Adipose tissue (tissue), 3 donors: ENCODE results near the gene ADK. TPM values are rescaled to one million over a fixed set of nuclear protein-coding genes. Genes with fewer than 3 reads are reported as not detected.
"Not testable (repeated sequence)": the region's sequence is repeated elsewhere in the genome, so short reads cannot be mapped to it uniquely, and the experiment has no call there.

Experiments
- H3K27ac ChIP-seq: one replicate; pipeline ENCODE4 v1.5.1; 2013; ENCODE audit warnings: low read depth, low read length
- WGBS, 3 donors: extraction: QIAGEN DNeasy Blood & Tissue Kit; methylation state at CpG; one replicate each; pipeline ENCODE4 v1.1.7; 2013; 5-methylcytosine and 5-hydroxymethylcytosine counted together
- polyA plus RNA-seq, 3 donors: library from polyadenylated mRNA; stranded (reverse); fragments of 200-250 nt; gene quantifications; one replicate each; pipeline ENCODE4 v1.2.3, GENCODE V29; 2013
- donor health status: healthy with polysubstance abuse.
- donor health status: Bipolar disorder and iron deficiency.
- donor health status: healthy.

The ADK gene
- polyA plus RNA-seq, 3 donors = 10.9 to 28.3 (median 17.9) TPM

DNA sequence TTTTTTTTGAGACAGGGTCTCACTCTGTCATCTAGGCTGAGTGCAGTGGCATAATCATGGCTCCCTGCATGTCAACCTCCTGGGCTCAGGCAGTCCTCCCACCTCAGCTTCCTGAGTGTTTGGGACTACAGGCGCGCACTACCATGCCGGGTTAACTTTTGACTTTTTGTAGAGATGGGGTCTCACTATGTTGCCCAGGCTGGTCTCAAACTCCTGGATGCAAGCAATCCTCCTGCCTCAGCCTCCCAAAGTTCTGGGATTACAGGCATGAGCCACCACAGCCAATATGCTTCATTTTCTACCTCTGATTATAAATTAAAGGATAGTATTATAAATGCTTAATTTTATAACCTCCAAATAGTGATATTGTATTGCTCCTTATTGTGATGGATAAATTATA lies 121.3 kb downstream of the ADK start:
- H3K27ac ChIP-seq = no peak overlapping the region
- 98 to 100% (median 98%) methylated on average over 3 of the region's 3 CpGs for WGBS, 3 donors

DNA sequence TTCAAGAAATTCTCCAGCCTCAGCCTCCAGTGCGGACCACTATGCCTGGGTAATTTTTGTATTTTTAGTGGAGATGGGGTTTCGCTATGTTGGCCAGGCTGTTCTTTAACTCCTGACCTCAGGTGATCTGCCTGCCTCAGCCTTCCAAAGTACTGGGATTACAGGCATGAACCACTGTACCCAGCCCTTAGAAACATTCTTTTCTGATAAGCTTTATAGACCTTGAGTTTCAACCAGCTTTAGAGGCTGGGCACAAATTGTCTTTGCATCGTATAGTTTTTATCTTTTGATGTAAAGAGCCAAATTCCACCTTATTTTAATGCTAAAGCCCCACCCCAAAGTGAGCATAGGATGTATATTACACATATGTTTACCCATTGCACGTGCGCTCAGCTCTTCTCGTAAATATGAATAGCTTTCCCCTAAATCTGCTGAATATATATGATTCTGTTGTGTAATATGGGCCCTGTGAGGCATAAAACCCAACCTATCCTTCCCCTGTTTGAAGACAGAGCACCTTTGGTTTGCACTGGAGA lies 124.8 kb downstream of the ADK start:
- no peak overlapping the region for H3K27ac ChIP-seq
- WGBS, 3 donors = 89 to 97% (median 96%) methylated on average over 6 of the region's 6 CpGs

DNA sequence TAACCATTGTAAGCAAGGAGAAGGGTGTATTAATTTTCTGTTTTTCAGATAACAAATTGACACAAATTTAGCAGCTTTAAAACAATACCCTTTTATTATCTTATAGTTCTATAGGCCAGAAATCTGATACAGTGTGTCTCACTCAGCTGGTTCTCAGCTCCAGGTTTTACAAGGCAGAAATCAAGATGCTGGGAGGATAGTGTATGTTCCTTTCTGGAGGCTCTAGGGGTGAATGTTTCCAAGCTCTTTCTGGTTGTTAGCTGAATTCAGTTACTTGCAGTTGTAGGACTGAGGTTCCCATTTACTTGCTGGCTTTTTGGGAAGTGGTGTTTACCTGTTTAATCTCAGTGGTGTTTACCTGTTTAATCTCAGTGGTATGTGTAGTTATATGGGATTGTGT lies 125.4 kb downstream of the ADK start:
- H3K27ac ChIP-seq = no peak overlapping the region

DNA sequence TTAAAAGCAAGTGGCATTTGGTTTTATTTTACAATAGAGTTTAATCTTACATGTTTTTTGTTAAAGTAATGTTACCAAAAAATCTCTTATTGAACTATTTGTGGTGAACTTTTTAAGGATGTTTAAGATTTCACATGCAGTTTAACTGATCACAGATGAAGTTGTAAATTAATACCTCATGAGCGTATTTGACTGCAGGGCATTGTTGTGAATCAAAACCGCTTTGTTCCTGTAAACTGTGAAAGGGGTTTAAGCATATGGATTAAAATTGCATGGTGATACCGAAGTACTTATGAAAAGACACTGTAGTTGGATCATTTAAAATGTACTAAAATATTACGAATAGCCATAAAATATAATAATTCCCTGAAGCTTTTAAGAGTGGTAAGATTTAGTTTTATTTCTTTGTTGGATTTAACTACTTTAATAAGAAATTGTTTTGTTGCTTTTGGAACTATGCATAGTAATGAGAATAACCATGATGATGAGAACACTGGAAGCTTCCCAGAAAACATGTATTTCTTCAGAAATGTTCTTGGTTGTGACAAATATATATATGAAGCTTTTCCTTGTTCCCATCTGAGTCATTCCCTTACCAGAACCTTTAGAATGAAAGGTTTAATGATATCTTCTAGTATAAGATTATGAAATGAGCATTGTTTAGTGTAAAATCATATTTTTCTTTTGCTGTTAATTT lies 131.3 kb downstream of the ADK start:
- WGBS, 3 donors = 90 to 96% (median 94%) methylated on average over 4 of the region's 4 CpGs

DNA sequence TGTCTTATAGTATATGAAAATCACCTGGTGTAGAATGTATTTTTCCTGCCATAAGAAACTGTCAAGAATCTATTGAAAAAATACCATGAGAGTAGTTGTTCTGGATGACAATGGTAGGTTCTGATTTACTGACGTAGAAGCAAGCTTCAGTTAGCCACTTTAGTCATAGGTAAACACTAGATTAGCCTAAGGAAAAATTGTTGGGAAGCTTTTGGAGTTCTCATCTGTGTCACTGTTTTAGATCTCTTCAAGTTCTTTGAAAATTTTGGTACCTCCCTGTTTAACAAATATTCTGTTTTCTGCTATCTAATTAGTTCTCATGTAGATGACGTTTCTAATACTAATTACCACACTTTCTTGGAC lies 131.8 kb downstream of the ADK start:
- no peak overlapping the region for H3K27ac ChIP-seq
- WGBS, 3 donors = 87 to 94% (median 88%) methylated on average over 2 of the region's 2 CpGs

More for the DNA sequence above, 131.3 kb downstream of the ADK start:
- H3K27ac ChIP-seq = no peak overlapping the region

DNA sequence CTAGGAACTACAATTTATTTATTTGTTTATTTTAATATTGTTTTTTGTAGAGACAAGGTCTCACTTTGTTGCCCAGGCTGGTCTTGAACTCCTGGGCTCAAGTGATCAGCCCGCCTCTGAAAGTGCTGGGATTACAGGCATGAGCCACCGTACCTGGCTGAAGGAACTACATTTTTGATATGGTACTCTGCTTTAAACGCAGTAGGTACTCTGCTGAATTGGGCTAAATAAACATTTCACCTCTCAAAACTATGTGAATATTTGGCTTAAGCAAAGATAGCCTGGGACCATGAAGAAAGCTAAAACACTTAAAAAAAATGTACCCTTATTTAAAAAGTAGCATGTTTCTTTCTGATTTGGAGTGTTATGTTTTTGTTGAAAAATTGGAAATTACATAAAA lies 138.2 kb downstream of the ADK start:
- 63 to 90% (median 85%) methylated on average over 3 of the region's 3 CpGs for WGBS, 3 donors
- H3K27ac ChIP-seq = no peak overlapping the region

DNA sequence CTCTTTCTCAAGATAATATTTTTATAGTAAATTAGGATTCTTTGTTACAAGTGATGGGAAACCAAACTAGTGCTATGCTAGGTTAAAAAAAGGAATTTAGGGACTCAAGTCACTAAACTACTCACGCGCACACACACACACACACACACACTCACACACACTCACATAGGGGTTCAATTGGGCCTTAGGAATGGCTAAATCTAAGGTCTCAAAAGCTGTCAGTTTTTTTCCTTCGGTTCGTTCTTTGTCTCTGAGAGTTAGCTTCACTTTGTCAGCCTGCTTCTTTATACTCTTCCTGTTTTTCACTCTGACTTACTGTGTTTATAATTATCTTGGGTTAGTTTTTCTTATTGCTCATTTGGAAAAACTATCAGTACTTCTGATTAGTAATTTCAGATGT lies 138.9 kb downstream of the ADK start:
- no peak overlapping the region for H3K27ac ChIP-seq
- 34 to 63% (median 53%) methylated on average over 4 of the region's 4 CpGs for WGBS, 3 donors

DNA sequence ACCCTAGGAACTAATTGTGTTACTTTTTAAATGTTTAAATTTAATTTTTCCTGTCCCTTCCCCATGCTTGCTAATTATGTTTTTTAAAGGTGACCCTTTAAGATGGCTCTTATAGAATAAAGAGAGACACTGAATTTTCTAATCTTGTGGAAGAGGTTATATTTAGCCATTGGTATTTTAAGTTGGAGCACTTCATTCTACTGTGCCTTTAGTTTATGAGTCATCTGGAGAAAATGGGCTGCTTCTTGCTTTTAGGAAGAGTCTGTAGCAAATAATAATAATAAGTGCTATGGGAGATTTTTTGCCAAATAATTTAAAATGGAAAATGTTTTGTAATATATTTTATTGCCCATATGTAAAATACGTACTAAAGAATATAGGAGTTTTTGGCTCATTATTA lies 139.7 kb downstream of the ADK start:
- no peak overlapping the region for H3K27ac ChIP-seq
- WGBS, 3 donors = 79 to 94% (median 84%) methylated on average over 1 of the region's 1 CpG

DNA sequence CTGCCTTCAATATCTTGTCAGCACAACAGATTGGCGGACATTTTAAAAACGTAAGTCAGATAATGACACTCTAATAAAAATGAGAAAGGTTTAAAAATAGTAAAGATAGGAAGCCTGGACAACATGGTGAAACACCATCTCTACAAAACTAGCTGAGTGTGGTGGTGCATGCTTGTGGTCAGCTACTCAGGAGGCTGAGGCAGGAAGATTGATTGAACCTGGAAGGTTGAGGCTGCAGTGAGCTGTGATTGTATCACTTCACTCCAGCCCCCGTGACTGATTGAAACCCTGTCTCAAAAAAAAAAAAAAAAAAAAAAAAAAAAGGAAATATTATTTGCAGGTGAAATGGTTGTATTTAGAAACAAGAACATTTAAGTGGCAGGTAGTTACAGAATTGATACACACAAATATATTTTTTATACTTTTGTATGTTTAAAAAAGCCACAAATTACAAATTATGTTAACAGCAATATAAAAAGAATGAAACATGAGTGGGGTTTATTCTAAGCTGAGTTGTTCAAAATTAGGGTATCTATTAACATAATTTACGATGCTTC lies 141.9 kb downstream of the ADK start:
- 82 to 83% (median 83%) methylated on average over 4 of the region's 4 CpGs for WGBS, 3 donors
- H3K27ac ChIP-seq = no peak overlapping the region

DNA sequence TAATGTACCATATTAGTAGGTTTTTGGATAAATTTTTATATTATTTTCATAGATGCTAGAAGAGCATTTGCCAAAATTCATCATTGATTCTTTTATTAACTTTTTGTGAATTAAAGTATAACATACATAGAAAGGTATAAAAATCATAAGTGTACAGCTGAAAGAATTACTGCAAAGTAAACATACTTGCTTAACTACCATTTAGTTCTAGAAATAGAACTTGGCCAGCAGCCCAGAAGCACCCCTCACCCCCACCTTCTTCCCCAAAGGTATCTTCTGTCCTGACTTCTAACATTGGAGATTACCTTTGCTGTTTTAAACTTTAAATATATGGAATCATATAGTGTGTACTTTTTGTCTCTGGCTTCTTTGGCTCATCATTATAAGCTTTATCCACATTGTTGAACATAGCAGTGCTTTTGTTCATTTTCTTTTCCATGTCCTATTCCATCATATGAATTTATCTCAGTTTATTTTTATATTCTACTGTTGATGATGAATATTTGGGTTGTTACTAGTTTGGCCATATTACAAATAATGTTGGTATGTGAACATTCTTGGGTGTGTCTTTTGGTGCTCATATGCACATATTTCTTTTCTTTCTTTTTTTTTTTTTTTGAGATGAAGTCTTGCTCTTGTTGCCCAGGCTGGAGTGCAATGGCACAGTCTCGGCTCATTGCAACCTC lies 142.8 kb downstream of the ADK start:
- 64 to 83% (median 78%) methylated on average over 1 of the region's 1 CpG for WGBS, 3 donors
- no peak overlapping the region for H3K27ac ChIP-seq

DNA sequence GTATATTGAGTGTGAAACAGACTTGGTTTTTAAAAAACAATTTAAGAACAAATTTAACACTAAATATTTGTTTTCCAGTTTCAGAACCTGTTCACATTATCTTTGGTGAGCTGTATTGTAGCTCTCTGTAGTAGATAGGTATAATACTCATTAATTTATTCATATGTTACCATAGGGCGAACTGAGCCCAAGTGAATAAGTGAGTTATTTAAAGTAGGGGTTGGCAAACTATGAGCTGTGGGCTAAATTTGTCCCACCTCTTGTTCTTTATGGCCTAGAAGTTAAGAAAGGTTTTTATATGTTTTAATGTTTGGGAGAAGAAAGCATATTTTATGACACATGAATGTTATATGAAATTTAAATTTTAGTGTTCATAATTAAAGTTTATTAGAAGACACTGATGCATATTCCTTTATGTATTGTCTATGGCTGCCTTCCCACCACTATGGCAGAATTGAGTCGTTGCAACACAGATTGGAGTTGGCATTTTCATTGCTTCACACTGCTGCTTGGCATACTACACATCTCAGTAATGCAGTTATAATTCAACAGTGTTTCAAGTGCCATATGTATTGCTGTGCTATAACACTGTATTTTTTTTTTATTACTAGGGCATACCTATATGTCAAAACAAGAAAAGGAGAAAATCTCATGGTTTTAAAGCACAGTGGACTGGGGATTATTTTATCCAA lies 146.5 kb downstream of the ADK start:
- WGBS, 3 donors = 91 to 96% (median 92%) methylated on average over 2 of the region's 2 CpGs
- H3K27ac ChIP-seq = no peak overlapping the region

DNA sequence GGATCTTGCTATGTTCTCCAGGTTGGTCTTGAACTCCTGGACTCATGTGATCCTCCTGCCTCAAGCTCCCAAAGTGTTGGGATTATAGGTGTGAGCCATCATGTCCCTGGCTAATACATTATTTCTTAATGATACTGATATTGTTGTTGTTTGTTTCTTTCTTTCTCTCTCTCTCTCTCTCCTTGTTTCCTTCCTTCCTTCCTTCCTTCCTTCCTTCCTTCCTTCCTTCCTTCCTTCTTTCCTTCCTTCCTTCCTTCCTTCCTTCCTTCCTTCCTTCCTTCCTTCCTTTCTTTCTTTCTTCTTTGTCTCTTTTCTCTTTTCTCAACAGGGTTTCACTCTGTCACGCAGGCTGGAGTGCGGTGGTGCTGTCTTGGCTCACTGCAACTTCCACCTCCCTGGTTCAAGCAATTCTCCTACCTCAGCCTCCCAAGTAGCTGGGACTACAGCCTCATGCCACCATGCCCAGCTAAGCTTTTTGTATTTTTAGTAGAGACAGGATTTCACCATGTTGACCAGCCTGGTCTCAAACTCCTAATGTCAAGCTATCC lies 149.1 kb downstream of the ADK start:
- 88 to 100% (median 89%) methylated on average over 2 of the region's 2 CpGs for WGBS, 3 donors
- not testable (repeated sequence) for H3K27ac ChIP-seq

DNA sequence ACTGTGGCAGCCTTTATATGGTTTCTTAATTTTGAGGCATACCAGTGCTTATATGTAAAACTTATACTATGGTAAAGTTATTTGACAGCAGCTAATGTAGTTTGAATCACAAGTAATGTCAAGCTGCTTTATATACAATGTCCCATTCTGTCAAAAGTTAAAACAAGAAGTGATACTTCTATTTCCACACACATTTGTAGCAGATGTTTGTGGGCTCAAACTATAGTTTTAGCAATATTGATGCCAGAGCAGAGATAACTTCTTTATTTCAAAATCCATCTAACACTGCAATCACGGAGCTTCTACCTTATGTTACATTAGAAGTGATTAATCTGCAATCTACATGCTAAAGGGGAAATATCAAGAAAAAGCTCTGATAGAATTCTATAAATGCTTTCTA lies 149.6 kb downstream of the ADK start:
- WGBS, 3 donors = 5 to 78% (median 25%) methylated on average over 1 of the region's 1 CpG
- no peak overlapping the region for H3K27ac ChIP-seq

DNA sequence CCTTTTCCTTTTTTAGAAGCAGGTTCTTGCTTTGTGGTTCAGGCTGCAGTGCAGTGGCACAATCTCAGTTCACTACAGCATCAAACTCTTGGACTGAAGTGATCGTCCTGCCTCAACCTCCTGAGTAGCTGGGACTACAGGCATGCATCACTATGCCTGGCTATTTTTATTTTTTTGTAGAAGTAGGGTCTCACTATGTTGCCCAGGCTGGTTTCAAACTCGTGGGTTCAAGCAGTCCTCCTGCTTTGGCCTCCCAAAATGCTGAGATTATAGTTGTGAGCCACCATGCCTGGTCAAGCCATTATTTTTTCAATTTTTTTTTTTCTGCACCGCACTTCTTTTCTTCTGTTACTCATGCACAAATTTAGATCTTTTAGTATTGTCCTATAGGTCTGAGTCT lies 154.7 kb downstream of the ADK start:
- WGBS, 3 donors = 87 to 97% (median 94%) methylated on average over 3 of the region's 3 CpGs

DNA sequence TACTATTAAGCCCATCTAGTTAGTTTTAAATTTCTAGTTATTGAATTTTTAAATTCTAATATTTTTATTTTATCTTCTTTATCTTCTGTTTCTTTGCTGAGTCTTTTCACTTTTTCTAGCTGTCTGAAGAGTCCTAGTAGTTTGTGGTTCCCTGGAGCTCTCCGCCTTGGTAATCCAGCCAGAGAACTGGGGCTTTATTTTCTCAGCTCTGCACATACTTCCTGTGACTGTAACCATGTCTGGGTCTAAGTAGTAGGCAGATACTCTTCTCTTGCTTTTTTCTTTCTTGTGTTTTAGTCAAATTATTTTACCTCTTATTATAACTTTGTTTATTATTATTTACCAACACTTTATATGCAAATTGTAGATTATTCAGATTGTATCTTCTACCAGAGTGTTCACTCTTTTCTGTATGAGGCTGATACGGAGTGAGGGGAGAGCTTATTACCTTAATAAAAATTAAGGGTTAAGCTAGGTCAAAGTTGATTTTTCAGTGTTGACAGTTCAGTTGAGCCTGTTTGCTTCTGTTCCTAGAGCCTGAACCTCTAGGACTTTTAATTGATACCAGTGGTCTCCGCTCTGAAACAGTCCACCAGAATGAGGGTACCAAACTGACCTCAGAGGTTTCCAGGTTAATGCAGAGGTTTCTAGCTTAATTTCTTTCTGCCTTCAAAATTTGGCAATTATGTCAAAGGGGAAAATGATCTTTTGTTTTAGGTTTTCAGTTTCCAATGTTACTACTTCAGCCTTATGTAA lies 155.4 kb downstream of the ADK start:
- 77 to 92% (median 78%) methylated on average over 3 of the region's 3 CpGs for WGBS, 3 donors
- no peak overlapping the region for H3K27ac ChIP-seq

More for the DNA sequence above, 154.7 kb downstream of the ADK start:
- no peak overlapping the region for H3K27ac ChIP-seq

DNA sequence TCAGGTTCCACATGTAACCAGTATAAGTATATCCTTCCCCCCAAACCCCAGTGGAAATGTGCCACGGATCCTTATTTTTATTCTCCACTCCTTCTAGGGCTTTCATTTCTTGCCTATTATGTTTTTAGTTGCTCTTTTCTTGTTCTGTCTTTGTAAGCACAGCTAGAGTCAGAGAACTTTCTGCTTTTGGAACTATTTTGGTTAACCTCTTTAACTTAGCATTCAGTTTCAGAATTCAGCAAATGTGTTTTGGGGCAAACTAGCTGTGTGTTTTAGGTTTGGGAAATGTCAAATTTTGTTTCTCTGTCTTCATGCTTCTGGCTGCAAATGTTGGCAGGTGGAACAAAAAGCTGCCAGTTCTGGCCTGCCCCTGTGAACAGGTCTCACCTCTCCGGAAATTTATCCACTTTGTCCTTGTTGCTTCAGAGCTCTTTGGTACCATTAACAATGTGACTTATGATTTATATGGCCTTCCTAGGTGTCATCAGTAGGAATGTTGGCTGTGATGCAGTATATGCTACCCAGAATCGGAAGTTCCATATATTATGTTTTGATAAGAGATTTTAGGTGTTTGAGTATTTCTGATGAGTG lies 156.1 kb downstream of the ADK start:
- H3K27ac ChIP-seq = no peak overlapping the region
- WGBS, 3 donors = 69 to 86% (median 80%) methylated on average over 3 of the region's 3 CpGs

DNA sequence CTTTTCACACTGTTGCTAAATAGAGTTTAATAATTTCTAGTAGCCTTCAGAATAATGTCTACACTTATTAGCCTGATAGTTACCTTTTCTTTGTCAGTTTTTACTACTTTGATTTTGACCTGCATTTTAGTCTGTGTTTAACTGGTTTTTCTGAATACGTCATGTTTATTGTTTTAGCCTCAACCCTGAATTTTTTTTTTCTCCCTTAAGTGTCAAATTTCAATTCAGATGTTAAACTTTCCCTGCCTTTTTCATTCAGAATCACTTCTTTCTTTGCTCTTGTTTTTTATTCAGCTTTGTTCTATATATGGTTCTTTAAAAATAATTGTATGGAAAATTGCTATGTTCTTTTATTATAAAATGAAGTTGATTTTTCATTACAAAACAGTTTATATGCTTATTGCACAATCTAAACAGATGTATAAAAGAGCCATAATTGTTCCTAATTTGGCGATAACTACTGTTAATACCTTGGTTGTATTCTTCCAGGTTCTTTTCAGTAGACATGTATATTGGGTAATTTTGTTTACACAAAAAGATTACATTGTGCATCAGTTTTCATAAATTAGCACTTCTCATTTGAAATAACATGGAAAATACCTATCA lies 159.7 kb downstream of the ADK start:
- WGBS, 3 donors = 89 to 95% (median 94%) methylated on average over 2 of the region's 2 CpGs
- no peak overlapping the region for H3K27ac ChIP-seq
